ENCODE results near the gene LGI4.

- TF ChIP-seq EZH2 (IDR thresholded peaks at IDR 0.05; ENCODE audit: borderline replicate concordance, low read length), result no peak
- TF ChIP-seq CTCF (IDR thresholded peaks at IDR 0.05; ENCODE audit: low read length), result no peak
Observed at GRCh38 chr19:35077411-35078223, 57.2 kb downstream of the LGI4 start.
